ENCODE data around the gene COL15A1.

DNA sequence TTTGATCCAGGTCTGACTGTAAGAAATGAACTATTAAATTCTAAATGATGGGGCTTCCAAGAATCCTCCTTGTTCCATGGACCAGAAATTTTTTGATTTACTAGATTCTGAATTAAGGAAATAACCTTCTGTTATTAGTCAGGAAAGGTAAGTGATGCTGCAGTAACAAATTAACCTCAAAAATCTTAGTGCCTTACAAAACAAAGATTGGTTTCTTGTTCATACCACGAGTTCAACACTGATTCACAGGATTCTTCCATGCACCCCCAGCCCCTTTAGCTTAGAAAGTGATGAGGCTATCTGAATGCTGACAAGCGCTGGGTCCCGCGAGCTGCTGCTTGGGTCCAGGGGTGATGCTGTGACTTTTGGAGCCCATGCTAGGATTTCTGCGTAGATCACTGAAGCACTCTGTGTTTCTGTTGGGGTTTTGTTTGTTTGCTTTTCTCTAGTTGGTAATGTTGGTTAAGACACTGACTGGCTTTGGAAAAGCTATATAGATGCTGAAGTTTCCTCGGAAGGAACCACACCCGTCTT, 52.3 kb downstream of the COL15A1 start:
- TF ChIP-seq, protein P1, sequence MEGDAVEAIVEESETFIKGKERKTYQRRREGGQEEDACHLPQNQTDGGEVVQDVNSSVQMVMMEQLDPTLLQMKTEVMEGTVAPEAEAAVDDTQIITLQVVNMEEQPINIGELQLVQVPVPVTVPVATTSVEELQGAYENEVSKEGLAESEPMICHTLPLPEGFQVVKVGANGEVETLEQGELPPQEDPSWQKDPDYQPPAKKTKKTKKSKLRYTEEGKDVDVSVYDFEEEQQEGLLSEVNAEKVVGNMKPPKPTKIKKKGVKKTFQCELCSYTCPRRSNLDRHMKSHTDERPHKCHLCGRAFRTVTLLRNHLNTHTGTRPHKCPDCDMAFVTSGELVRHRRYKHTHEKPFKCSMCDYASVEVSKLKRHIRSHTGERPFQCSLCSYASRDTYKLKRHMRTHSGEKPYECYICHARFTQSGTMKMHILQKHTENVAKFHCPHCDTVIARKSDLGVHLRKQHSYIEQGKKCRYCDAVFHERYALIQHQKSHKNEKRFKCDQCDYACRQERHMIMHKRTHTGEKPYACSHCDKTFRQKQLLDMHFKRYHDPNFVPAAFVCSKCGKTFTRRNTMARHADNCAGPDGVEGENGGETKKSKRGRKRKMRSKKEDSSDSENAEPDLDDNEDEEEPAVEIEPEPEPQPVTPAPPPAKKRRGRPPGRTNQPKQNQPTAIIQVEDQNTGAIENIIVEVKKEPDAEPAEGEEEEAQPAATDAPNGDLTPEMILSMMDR (IDR thresholded peaks at IDR 0.05; ENCODE audit: low read depth, low read length, poor library complexity, severe bottlenecking), result no peak
- no peak for TF ChIP-seq EZH2phosphoT487 (IDR thresholded peaks at IDR 0.05; ENCODE audit: borderline replicate concordance, low read length)
